ENCODE measurements around the gene FAM118B. TPM values are rescaled to one million over a fixed set of nuclear protein-coding genes. Genes with fewer than 3 reads are reported as not detected.

Gene FAM118B
- total and polyA plus RNA-seq, 2 donors (not counting 1 experiment from before 2014, with no cell fraction given) = 21.0 to 30.3 TPM

- Histone ChIP-seq H3K4me3 (replicated peaks in 1 of 4; ENCODE audit: control extremely low read depth in 1 of 4, insufficient read depth in 1 of 4, low read depth in 3 of 4, low read length in 4 of 4) (peak overlapping the region; percentile 44 to 73 (median 60)), H3K9ac (ENCODE audit: insufficient read depth, low read length) (peak overlapping the region; percentile 63), H3K36me3 (ENCODE audit: control insufficient read depth, insufficient read depth, low read length) (peaks cover 1% of the 10 kb centered on the region), H2AFZ (ENCODE audit: low read length) (peak overlapping the region; percentile 77), H3K4me2 (ENCODE audit: extremely low read depth, insufficient read depth, low read length) (peak overlapping the region; percentile 82), H3K27ac (ENCODE audit: insufficient read depth, low read length) (peak overlapping the region; percentile 64), H3K4me1 (ENCODE audit: control insufficient read depth, extremely low read depth, insufficient read depth, low read length) (peaks cover 7% of the 10 kb centered on the region), H3K79me2 (ENCODE audit: control insufficient read depth, insufficient read depth, low read length) (no peaks in the 10 kb centered on the region), H3K9me3 (ENCODE audit: control insufficient read depth, insufficient read depth, low read depth, low read length) (no peaks in the 10 kb centered on the region), H3K27me3 (ENCODE audit: control insufficient read depth, insufficient read depth, low read length) (no peaks in the 10 kb centered on the region), H4K20me1 (ENCODE audit: control insufficient read depth, extremely low read depth, insufficient read depth, low read length) (no peaks in the 10 kb centered on the region)
- TF ChIP-seq EZH2 (IDR thresholded peaks at IDR 0.05; ENCODE audit: low read length, missing control alignments) = no peak
- TF ChIP-seq CTCF (conservative IDR thresholded peaks at IDR 0.05 in 1 of 2, IDR thresholded peaks at IDR 0.05 in 1 of 2; ENCODE audit: low read depth in 1 of 2, low read length in 2 of 2) = no peak
- DNase-seq (ENCODE audit: low read depth in 2 of 2) = peak; percentile 41 to 48
Measured at GRCh38 chr11:126282361-126282735, 70.8 kb downstream of the FAM118B start.

- H3K4me2 ChIP-seq (ENCODE audit: extremely low read depth, insufficient read depth, low read length) = peak within 1 kb of the TSS; percentile 82
- H3K9me3 ChIP-seq (ENCODE audit: control insufficient read depth, insufficient read depth, low read depth, low read length) = no peaks in the 10 kb centered on the region
- TF ChIP-seq CTCF (conservative IDR thresholded peaks at IDR 0.05 in 1 of 2, IDR thresholded peaks at IDR 0.05 in 1 of 2; ENCODE audit: low read depth in 1 of 2, low read length in 2 of 2) (no peak), EZH2 (IDR thresholded peaks at IDR 0.05; ENCODE audit: low read length, missing control alignments) (no peak)
- H4K20me1 ChIP-seq (ENCODE audit: control insufficient read depth, extremely low read depth, insufficient read depth, low read length) = no peaks in the 10 kb centered on the region
- H3K4me1 ChIP-seq (ENCODE audit: control insufficient read depth, extremely low read depth, insufficient read depth, low read length) = peaks cover 7% of the 10 kb centered on the region
- no peaks in the 10 kb centered on the region for H3K36me3 ChIP-seq (ENCODE audit: control insufficient read depth, insufficient read depth, low read length)
- peak within 1 kb of the TSS; percentile 64 for H3K27ac ChIP-seq (ENCODE audit: insufficient read depth, low read length)
- no peaks in the 10 kb centered on the region for H3K79me2 ChIP-seq (ENCODE audit: control insufficient read depth, insufficient read depth, low read length)
- H3K9ac ChIP-seq (ENCODE audit: insufficient read depth, low read length) = peak within 1 kb of the TSS; percentile 63
- DNase-seq (ENCODE audit: low read depth in 2 of 2) = peak; percentile 52 to 61
- peak within 1 kb of the TSS; percentile 71 to 75 (median 72) for H3K4me3 ChIP-seq (replicated peaks in 1 of 4; ENCODE audit: control extremely low read depth in 1 of 4, insufficient read depth in 1 of 4, low read depth in 3 of 4, low read length in 4 of 4)
- peak within 1 kb of the TSS; percentile 77 for H2AFZ ChIP-seq (ENCODE audit: low read length)
- H3K27me3 ChIP-seq (ENCODE audit: control insufficient read depth, insufficient read depth, low read length) = no peaks in the 10 kb centered on the region
Measured at GRCh38 chr11:126282736-126283591, 71.4 kb downstream of the FAM118B start, which contains the start of gene TIRAP. TIRAP (plus strand) TSS chr11:126283093; CDS start chr11:126290895, 7,802 bp downstream.

GRCh38 chr11:126284829-126285228 lies 73.2 kb downstream of the FAM118B start:
- H3K9ac ChIP-seq (ENCODE audit: insufficient read depth, low read length) = no peak overlapping the region
- no peaks in the 10 kb centered on the region for H3K27me3 ChIP-seq (ENCODE audit: control insufficient read depth, insufficient read depth, low read length)
- H2AFZ ChIP-seq (ENCODE audit: low read length) = no peak overlapping the region
- no peaks in the 10 kb centered on the region for H3K9me3 ChIP-seq (ENCODE audit: control insufficient read depth, insufficient read depth, low read depth, low read length)
- H3K27ac ChIP-seq (ENCODE audit: insufficient read depth, low read length) = no peak overlapping the region
- H3K4me2 ChIP-seq (ENCODE audit: extremely low read depth, insufficient read depth, low read length) = peak overlapping the region; percentile 23
- H3K4me1 ChIP-seq (ENCODE audit: control insufficient read depth, extremely low read depth, insufficient read depth, low read length) = peaks cover 7% of the 10 kb centered on the region
- H4K20me1 ChIP-seq (ENCODE audit: control insufficient read depth, extremely low read depth, insufficient read depth, low read length) = no peaks in the 10 kb centered on the region
- peak; percentile 92 to 94 for DNase-seq (ENCODE audit: low read depth in 2 of 2)
- no peaks in the 10 kb centered on the region for H3K79me2 ChIP-seq (ENCODE audit: control insufficient read depth, insufficient read depth, low read length)
- TF ChIP-seq EZH2 (IDR thresholded peaks at IDR 0.05; ENCODE audit: low read length, missing control alignments) = no peak
- no peak for TF ChIP-seq CTCF (conservative IDR thresholded peaks at IDR 0.05 in 1 of 2, IDR thresholded peaks at IDR 0.05 in 1 of 2; ENCODE audit: low read depth in 1 of 2, low read length in 2 of 2)
- no peaks in the 10 kb centered on the region for H3K36me3 ChIP-seq (ENCODE audit: control insufficient read depth, insufficient read depth, low read length)
- H3K4me3 ChIP-seq (replicated peaks in 1 of 4; ENCODE audit: control extremely low read depth in 1 of 4, insufficient read depth in 1 of 4, low read depth in 3 of 4, low read length in 4 of 4) = no peak overlapping the region
